ENCODE measurements around the gene IGSF11. TPM values are rescaled to one million over a fixed set of nuclear protein-coding genes. Genes with fewer than 3 reads are reported as not detected.

The IGSF11 gene
- total and polyA plus RNA-seq, 2 of the 4 experiments (the other 2 are of a cell fraction), result 0.18 TPM; not detected in 1

GRCh38 chr3:118886708-118887107 is 147.9 kb downstream of the IGSF11 start:
- Histone ChIP-seq H4K20me1 (ENCODE audit: insufficient read depth, low read length) (no peaks in the 10 kb centered on the region), H4K91ac (ENCODE audit: insufficient read depth, low read depth, low read length) (no peak overlapping the region), H3K36me3 (ENCODE audit: control insufficient read depth, insufficient read depth, low read length) (no peaks in the 10 kb centered on the region), H2BK5ac (ENCODE audit: low read depth, low read length, poor library complexity, severe bottlenecking) (no peak overlapping the region), H2AFZ (replicated peaks; ENCODE audit: low read length, poor library complexity) (no peak overlapping the region), H2BK20ac (ENCODE audit: low read depth, low read length) (no peak overlapping the region), H3K27me3 (ENCODE audit: control insufficient read depth, insufficient read depth, low read length) (no peaks in the 10 kb centered on the region), H3K4ac (ENCODE audit: low read depth, low read length) (no peak overlapping the region), H2AK9ac (replicated peaks; ENCODE audit: low read depth, low read length, poor library complexity) (no peak overlapping the region), H2AK5ac (ENCODE audit: low read depth, low read length) (no peak overlapping the region), H3K4me3 (ENCODE audit: insufficient read depth, low read depth, low read length) (no peak overlapping the region), H3K18ac (ENCODE audit: low read depth, low read length) (no peak overlapping the region), H4K5ac (ENCODE audit: low read depth, low read length) (no peak overlapping the region), H3K14ac (replicated peaks; ENCODE audit: low read depth, low read length) (no peak overlapping the region), H2BK120ac (ENCODE audit: low read depth, low read length) (no peak overlapping the region), H4K8ac (ENCODE audit: low read depth in 2 of 2, low read length in 2 of 2) (no peak overlapping the region), H3K27ac (ENCODE audit: insufficient read depth, low read length) (no peak overlapping the region), H3K4me1 (ENCODE audit: control insufficient read depth, insufficient read depth, low read length) (no peaks in the 10 kb centered on the region), H3K56ac (ENCODE audit: extremely low read depth, insufficient read depth, low read length) (no peak overlapping the region), H2BK15ac (ENCODE audit: low read depth, low read length) (no peak overlapping the region), H3K23ac (ENCODE audit: low read depth, low read length) (no peak overlapping the region), H3K9me1 (ENCODE audit: insufficient read depth, low read length) (no peaks in the 10 kb centered on the region), H3K9ac (ENCODE audit: low read depth, low read length) (no peak overlapping the region), H3K79me1 (ENCODE audit: low read depth in 1 of 2, low read length in 2 of 2) (no peaks in the 10 kb centered on the region), H3K9me3 (ENCODE audit: control insufficient read depth, insufficient read depth, low read length) (no peaks in the 10 kb centered on the region), H3K4me2 (ENCODE audit: low read depth, low read length) (no peak overlapping the region)
- ChIA-PET CTCF (no interaction called here), POLR2A (ENCODE audit: unreplicated experiment) (no interaction called here)
- in situ Hi-C loops (cut with MboI; ENCODE audit: low sequenced_read_pairs) (loop anchor here (10.0 to 25.0 kb wide), 3 partner anchors 368 to 801 kb away; partner anchors contain the start of genes ADPRH, COX17 and PLA1A), dilution Hi-C loops (cut with HindIII; ENCODE audit: low sequenced_read_pairs, unreplicated experiment) (no loop called here), intact Hi-C loops (cut with micrococcal nuclease) (no loop called here)
- ATAC-seq (ENCODE audit: low read depth) (no peak), DNase-seq (no peak)
- BruUV-seq (replicated peaks), result no TSS peak
- TF ChIP-seq ELK1 (IDR thresholded peaks at IDR 0.05; ENCODE audit: borderline replicate concordance, low read depth, low read length), result no peak
- TF ChIP-seq MXI1 (IDR thresholded peaks at IDR 0.05; ENCODE audit: borderline replicate concordance, low read depth, low read length), result no peak
- TF ChIP-seq USF2 (IDR thresholded peaks at IDR 0.05; ENCODE audit: low read depth, low read length), result no peak
- no peak for TF ChIP-seq RCOR1 (IDR thresholded peaks at IDR 0.05; ENCODE audit: insufficient replicate concordance, low read length)
- no peak for TF ChIP-seq MAZ (IDR thresholded peaks at IDR 0.05; ENCODE audit: borderline replicate concordance, low read depth, low read length)
- TF ChIP-seq RFX5 (IDR thresholded peaks at IDR 0.05; ENCODE audit: low read depth, low read length), result no peak
- 40% methylated on average over 1 of the region's 3 CpGs; no CpG with 5 or more reads in 1 of the 2 experiments for WGBS, 2 experiments (ENCODE audit: extremely low coverage in 2 of 2, insufficient read length in 1 of 2)
